K562 (cell line): Measurements from ENCODE around the gene CCDC78. TPM values are rescaled to one million over a fixed set of nuclear protein-coding genes. Genes with fewer than 3 reads are reported as not detected.

ENCODE experiments used
- CREB1 ChIP-seq, 2 experiments: sonication (generic) in 1 of 2; formaldehyde crosslinking in 1 of 2; IDR thresholded peaks; 2 replicates each; pipeline versions ENCODE4 v1.6.1 to v1.8.0; 2012 to 2022; ENCODE audit warnings: inconsistent platforms in 1 of 2, mild to moderate bottlenecking in 1 of 2, missing genetic modification reagents in 1 of 2, moderate library complexity in 1 of 2
- ELK1 ChIP-seq: sonication (generic); formaldehyde crosslinking; IDR thresholded peaks from 2 replicates; pipeline ENCODE4 v1.8.1; 2022; ENCODE audit warnings: missing genetic modification reagents
- FOSL1 ChIP-seq: fragments of 200-800 bp; sonication (Bioruptor generic); conservative IDR thresholded peaks from 2 replicates; pipeline ENCODE4 v1.6.1; 2016; ENCODE audit warnings: missing genetic modification characterization, missing compliant biosample characterization
- GABPB2 ChIP-seq: fragments of 250-450 bp; sonication (Bioruptor Pico); conservative IDR thresholded peaks from 2 replicates; pipeline ENCODE4 v1.5.1; 2021; ENCODE audit warnings: mild to moderate bottlenecking
- NBN ChIP-seq: fragments of 450-650 bp; IDR thresholded peaks from 2 replicates; pipeline ENCODE4 v1.6.1; 2016; ENCODE audit warnings: low read depth, mild to moderate bottlenecking
- NFIC ChIP-seq: fragments of 450-650 bp; IDR thresholded peaks from 2 replicates; pipeline ENCODE4 v1.6.1; 2017; ENCODE audit warnings: mild to moderate bottlenecking, inconsistent platforms
- NONO ChIP-seq, 2 experiments: fragments of 200-400 bp in 1 of 2; fragments of 450-650 bp in 1 of 2; formaldehyde crosslinking in 1 of 2; IDR thresholded peaks; 2 replicates each; pipeline ENCODE4 v1.6.1; 2017; ENCODE audit warnings: low read depth in 2 of 2, mild to moderate bottlenecking in 2 of 2, moderate library complexity in 2 of 2, low read length in 1 of 2
- PREB ChIP-seq: sonication (generic); formaldehyde crosslinking; IDR thresholded peaks from 2 replicates; pipeline ENCODE4 v1.8.1; 2023; ENCODE audit warnings: mild to moderate bottlenecking, missing genetic modification reagents
- PTBP1 ChIP-seq: fragments of 200-400 bp; formaldehyde crosslinking; IDR thresholded peaks from 2 replicates; pipeline ENCODE4 v1.6.1; 2017; ENCODE audit warnings: low read depth, low read length
- SRSF1 ChIP-seq: fragments of 200-400 bp; formaldehyde crosslinking; IDR thresholded peaks from 2 replicates; pipeline ENCODE4 v1.6.1; 2017; ENCODE audit warnings: mild to moderate bottlenecking, low read depth, low read length, moderate library complexity
- ZFP36 ChIP-seq: fragments of 150-350 bp; IDR thresholded peaks from 2 replicates; pipeline ENCODE4 v1.6.1; 2018; ENCODE audit warnings: low read length, low read depth; ENCODE audit not compliant: partially characterized antibody
- ZNF431 ChIP-seq: sonication (generic); formaldehyde crosslinking; IDR thresholded peaks from 2 replicates; pipeline ENCODE4 v1.8.0; 2022; ENCODE audit warnings: mild to moderate bottlenecking, missing genetic modification reagents
- ZNF444 ChIP-seq: fragments of 250-450 bp; sonication (Bioruptor Pico); IDR thresholded peaks from 2 replicates; pipeline ENCODE4 v1.4.0; 2020; ENCODE audit warnings: mild to moderate bottlenecking, moderate library complexity
- polyA plus RNA-seq, 8 experiments: library from polyadenylated mRNA; depleted of rRNA in 4 of 8; stranded (reverse) in 5 of 8; unstranded in 3 of 8; fragments of >200 nt; fragmentation: Nextera tagmentation in 2 of 8; fragmentation: Illumina TruSeq in 1 of 8; extraction: Ambion mirVana in 2 of 8; extraction: Trizol in 1 of 8; gene quantifications; 2 replicates each; pipeline versions ENCODE4 v1.2.1 to v1.2.3, GENCODE V29; 2011 to 2014; ENCODE audit warnings: inconsistent platforms in 1 of 8, missing spikeins in 1 of 8
- total RNA-seq, 7 experiments: library from RNA; depleted of rRNA in 6 of 7; stranded (reverse); fragments of >200 nt in 6 of 7; fragmentation: Illumina TruSeq in 2 of 7; extraction: Trizol in 2 of 7; gene quantifications; 2 replicates each; pipeline versions ENCODE4 v1.2.1 to v1.2.3, GENCODE V29; 2011 to 2021; ENCODE audit warnings: low replicate concordance in 1 of 7
- TF ChIP-seq, protein P1 (sequence below): fragments of 450-650 bp; IDR thresholded peaks from 2 replicates; pipeline ENCODE4 v1.6.1; 2016; ENCODE audit warnings: mild to moderate bottlenecking, moderate library complexity

The CCDC78 gene
- total and polyA plus RNA-seq, 9 of the 15 experiments (the other 6 are each of a cell fraction or from before 2014, with no cell fraction given), result 0.24 to 17.7 (median 2.9) TPM

DNA sequence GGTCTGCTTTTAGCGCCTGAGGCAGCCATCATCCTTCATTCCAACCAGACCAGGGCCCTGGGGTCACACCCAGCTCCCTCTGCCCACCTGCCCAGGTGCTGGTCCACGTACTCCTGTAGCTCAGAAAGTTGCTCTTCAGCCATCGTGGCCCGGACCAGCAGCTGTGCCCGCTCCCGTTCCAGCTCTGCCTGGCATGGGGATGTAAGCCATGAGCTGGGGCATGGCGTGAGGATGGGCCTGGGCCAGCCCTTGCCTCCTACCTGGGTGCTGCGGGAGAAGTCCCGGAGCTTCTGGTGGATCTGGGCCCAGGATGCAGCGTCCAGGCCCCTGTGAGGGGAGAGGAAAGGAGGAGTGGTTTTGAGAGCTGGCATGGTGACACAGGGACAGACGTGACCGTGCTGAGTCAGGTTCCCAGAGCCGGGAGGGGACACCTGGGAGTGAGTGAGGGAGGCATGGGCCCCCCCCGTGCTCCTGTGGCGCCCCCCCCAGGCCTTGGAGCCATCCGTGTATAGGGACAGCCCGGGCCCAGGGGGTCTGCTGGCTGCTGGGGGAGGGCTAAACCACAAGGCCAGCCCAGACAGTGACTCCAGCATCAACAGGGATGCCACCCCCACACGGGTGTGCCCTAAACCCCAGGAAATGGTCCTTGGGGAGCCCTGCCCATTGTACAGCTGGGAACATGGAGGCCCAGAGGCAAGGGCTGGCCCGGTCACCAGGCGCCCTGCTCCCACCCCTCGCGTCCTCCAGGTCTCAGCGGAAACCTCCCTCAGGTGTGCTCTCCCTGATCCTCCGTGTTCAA lies 3.2 kb downstream of the CCDC78 start (continued):
- TF ChIP-seq PREB, result no peak
- TF ChIP-seq ZNF431 (CRISPR knock-in tag), result no peak
- no peak for TF ChIP-seq GABPB2 (CRISPR knock-in tag)
- TF ChIP-seq SRSF1, result no peak
- TF ChIP-seq ZNF444 (CRISPR knock-in tag), result no peak
- no peak for TF ChIP-seq CREB1 (IDR thresholded peaks at IDR 0.05)
- TF ChIP-seq CREB1 (CRISPR knock-in tag; IDR thresholded peaks at IDR 0.05), result no peak
- no peak for TF ChIP-seq NFIC
- TF ChIP-seq NONO (IDR thresholded peaks at IDR 0.05; ENCODE audit: low read depth in 2 of 2, low read length in 1 of 2), result no peak
- no peak for TF ChIP-seq ELK1
- TF ChIP-seq, protein P1, sequence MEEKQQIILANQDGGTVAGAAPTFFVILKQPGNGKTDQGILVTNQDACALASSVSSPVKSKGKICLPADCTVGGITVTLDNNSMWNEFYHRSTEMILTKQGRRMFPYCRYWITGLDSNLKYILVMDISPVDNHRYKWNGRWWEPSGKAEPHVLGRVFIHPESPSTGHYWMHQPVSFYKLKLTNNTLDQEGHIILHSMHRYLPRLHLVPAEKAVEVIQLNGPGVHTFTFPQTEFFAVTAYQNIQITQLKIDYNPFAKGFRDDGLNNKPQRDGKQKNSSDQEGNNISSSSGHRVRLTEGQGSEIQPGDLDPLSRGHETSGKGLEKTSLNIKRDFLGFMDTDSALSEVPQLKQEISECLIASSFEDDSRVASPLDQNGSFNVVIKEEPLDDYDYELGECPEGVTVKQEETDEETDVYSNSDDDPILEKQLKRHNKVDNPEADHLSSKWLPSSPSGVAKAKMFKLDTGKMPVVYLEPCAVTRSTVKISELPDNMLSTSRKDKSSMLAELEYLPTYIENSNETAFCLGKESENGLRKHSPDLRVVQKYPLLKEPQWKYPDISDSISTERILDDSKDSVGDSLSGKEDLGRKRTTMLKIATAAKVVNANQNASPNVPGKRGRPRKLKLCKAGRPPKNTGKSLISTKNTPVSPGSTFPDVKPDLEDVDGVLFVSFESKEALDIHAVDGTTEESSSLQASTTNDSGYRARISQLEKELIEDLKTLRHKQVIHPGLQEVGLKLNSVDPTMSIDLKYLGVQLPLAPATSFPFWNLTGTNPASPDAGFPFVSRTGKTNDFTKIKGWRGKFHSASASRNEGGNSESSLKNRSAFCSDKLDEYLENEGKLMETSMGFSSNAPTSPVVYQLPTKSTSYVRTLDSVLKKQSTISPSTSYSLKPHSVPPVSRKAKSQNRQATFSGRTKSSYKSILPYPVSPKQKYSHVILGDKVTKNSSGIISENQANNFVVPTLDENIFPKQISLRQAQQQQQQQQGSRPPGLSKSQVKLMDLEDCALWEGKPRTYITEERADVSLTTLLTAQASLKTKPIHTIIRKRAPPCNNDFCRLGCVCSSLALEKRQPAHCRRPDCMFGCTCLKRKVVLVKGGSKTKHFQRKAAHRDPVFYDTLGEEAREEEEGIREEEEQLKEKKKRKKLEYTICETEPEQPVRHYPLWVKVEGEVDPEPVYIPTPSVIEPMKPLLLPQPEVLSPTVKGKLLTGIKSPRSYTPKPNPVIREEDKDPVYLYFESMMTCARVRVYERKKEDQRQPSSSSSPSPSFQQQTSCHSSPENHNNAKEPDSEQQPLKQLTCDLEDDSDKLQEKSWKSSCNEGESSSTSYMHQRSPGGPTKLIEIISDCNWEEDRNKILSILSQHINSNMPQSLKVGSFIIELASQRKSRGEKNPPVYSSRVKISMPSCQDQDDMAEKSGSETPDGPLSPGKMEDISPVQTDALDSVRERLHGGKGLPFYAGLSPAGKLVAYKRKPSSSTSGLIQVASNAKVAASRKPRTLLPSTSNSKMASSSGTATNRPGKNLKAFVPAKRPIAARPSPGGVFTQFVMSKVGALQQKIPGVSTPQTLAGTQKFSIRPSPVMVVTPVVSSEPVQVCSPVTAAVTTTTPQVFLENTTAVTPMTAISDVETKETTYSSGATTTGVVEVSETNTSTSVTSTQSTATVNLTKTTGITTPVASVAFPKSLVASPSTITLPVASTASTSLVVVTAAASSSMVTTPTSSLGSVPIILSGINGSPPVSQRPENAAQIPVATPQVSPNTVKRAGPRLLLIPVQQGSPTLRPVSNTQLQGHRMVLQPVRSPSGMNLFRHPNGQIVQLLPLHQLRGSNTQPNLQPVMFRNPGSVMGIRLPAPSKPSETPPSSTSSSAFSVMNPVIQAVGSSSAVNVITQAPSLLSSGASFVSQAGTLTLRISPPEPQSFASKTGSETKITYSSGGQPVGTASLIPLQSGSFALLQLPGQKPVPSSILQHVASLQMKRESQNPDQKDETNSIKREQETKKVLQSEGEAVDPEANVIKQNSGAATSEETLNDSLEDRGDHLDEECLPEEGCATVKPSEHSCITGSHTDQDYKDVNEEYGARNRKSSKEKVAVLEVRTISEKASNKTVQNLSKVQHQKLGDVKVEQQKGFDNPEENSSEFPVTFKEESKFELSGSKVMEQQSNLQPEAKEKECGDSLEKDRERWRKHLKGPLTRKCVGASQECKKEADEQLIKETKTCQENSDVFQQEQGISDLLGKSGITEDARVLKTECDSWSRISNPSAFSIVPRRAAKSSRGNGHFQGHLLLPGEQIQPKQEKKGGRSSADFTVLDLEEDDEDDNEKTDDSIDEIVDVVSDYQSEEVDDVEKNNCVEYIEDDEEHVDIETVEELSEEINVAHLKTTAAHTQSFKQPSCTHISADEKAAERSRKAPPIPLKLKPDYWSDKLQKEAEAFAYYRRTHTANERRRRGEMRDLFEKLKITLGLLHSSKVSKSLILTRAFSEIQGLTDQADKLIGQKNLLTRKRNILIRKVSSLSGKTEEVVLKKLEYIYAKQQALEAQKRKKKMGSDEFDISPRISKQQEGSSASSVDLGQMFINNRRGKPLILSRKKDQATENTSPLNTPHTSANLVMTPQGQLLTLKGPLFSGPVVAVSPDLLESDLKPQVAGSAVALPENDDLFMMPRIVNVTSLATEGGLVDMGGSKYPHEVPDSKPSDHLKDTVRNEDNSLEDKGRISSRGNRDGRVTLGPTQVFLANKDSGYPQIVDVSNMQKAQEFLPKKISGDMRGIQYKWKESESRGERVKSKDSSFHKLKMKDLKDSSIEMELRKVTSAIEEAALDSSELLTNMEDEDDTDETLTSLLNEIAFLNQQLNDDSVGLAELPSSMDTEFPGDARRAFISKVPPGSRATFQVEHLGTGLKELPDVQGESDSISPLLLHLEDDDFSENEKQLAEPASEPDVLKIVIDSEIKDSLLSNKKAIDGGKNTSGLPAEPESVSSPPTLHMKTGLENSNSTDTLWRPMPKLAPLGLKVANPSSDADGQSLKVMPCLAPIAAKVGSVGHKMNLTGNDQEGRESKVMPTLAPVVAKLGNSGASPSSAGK, result no peak
- no peak for TF ChIP-seq FOSL1 (tag)
- TF ChIP-seq NBN, result no peak
- no peak for TF ChIP-seq PTBP1
- no peak for TF ChIP-seq ZFP36
